GM12878 (cell line): ENCODE measurements around the gene SHISA9. TPM values are rescaled to one million over a fixed set of nuclear protein-coding genes. Genes with fewer than 3 reads are reported as not detected.

Source experiments
- ASH2L ChIP-seq: fragments of 300-600, 200-600 bp; sonication (generic); IDR thresholded peaks from 2 replicates; pipeline ENCODE4 v1.6.1; 2017; ENCODE audit warnings: low read depth, mild to moderate bottlenecking, borderline replicate concordance
- ATF3 ChIP-seq: IDR thresholded peaks from 2 replicates; pipeline ENCODE4 v1.6.1; 2011; ENCODE audit warnings: low read depth, mild to moderate bottlenecking, low read length, moderate library complexity, borderline replicate concordance; ENCODE audit errors: extremely low read depth
- CBX3 ChIP-seq: fragments of 200-600 bp; sonication (generic); IDR thresholded peaks from 2 replicates; pipeline ENCODE4 v1.6.1; 2016; ENCODE audit warnings: low read depth, borderline replicate concordance
- CEBPZ ChIP-seq: fragments of 150-350 bp; IDR thresholded peaks from 2 replicates; pipeline ENCODE4 v1.6.1; 2016; ENCODE audit warnings: low read depth, low read length
- EED ChIP-seq: sonication (generic); IDR thresholded peaks from 2 replicates; pipeline ENCODE4 v1.6.1; 2016; ENCODE audit warnings: antibody characterized with exemption, low read depth
- EP300 ChIP-seq, 2 experiments: fragments of 150-350 bp in 1 of 2; IDR thresholded peaks; 2 replicates each; pipeline ENCODE4 v1.6.1; 2011 to 2012; ENCODE audit warnings: low read depth in 2 of 2, low read length in 2 of 2, borderline replicate concordance in 1 of 2, improper control_type of control experiment in 1 of 2, inconsistent platforms in 1 of 2; ENCODE audit not compliant: control insufficient read depth in 1 of 2
- ETV6 ChIP-seq, 2 experiments: fragments of 450-650 bp in 1 of 2; IDR thresholded peaks in 1 of 2; conservative IDR thresholded peaks in 1 of 2; 2 replicates each; pipeline ENCODE4 v1.6.1; 2014; ENCODE audit warnings: antibody characterized with exemption in 1 of 2, borderline replicate concordance in 1 of 2, low read depth in 1 of 2, mild to moderate bottlenecking in 1 of 2, moderate library complexity in 1 of 2
- EZH2 ChIP-seq: IDR thresholded peaks from 2 replicates; pipeline ENCODE4 v1.6.1; 2012; ENCODE audit warnings: low read depth, mild to moderate bottlenecking, control low read depth, inconsistent platforms, low read length, borderline replicate concordance; ENCODE audit not compliant: control insufficient read depth
- FOXK2 ChIP-seq: fragments of 450-650 bp; IDR thresholded peaks from 2 replicates; pipeline ENCODE4 v1.6.1; 2017; ENCODE audit warnings: mild to moderate bottlenecking, moderate library complexity
- GATAD2B ChIP-seq: fragments of 450-650 bp; conservative IDR thresholded peaks from 2 replicates; pipeline ENCODE4 v1.6.1; 2017; ENCODE audit warnings: low read depth, mild to moderate bottlenecking, moderate library complexity
- HDGF ChIP-seq: fragments of 450-650 bp; IDR thresholded peaks from 2 replicates; pipeline ENCODE4 v1.6.1; 2016; ENCODE audit warnings: antibody characterized with exemption
- IRF4 ChIP-seq: IDR thresholded peaks from 2 replicates; pipeline ENCODE4 v1.6.1; 2011; ENCODE audit warnings: low read depth, low read length
- KDM1A ChIP-seq: fragments of 200-600 bp; sonication (generic); IDR thresholded peaks from 2 replicates; pipeline ENCODE4 v1.6.1; 2016; ENCODE audit warnings: borderline replicate concordance
- MAX ChIP-seq: IDR thresholded peaks from 2 replicates; pipeline ENCODE4 v1.6.1; 2012; ENCODE audit warnings: low read depth, low read length, improper control_type of control experiment
- MEF2A ChIP-seq: IDR thresholded peaks from 2 replicates; pipeline ENCODE4 v1.6.1; 2011; ENCODE audit warnings: low read depth, mild to moderate bottlenecking, low read length, moderate library complexity; ENCODE audit not compliant: insufficient read depth
- MTA2 ChIP-seq: fragments of 450-650 bp; IDR thresholded peaks from 2 replicates; pipeline ENCODE4 v1.6.1; 2016; ENCODE audit warnings: low read depth, mild to moderate bottlenecking, moderate library complexity
- RAD21 ChIP-seq: IDR thresholded peaks from 2 replicates; pipeline ENCODE4 v1.6.1; 2011; ENCODE audit warnings: mild to moderate bottlenecking, low read depth, low read length, moderate library complexity; ENCODE audit not compliant: insufficient read depth
- RAD51 ChIP-seq: fragments of 450-650 bp; IDR thresholded peaks from 2 replicates; pipeline ENCODE4 v1.6.1; 2016; ENCODE audit warnings: moderate library complexity, mild to moderate bottlenecking, inconsistent platforms
- SIX5 ChIP-seq: IDR thresholded peaks from 2 replicates; pipeline ENCODE4 v1.6.1; 2011; ENCODE audit warnings: mild to moderate bottlenecking, low read depth, low read length, moderate library complexity; ENCODE audit not compliant: severe bottlenecking
- SREBF1 ChIP-seq: IDR thresholded peaks from 2 replicates; pipeline ENCODE4 v1.6.1; 2012; ENCODE audit warnings: mild to moderate bottlenecking, low read length
- SREBF2 ChIP-seq: IDR thresholded peaks from 2 replicates; pipeline ENCODE4 v1.6.1; 2012; ENCODE audit warnings: mild to moderate bottlenecking, low read length
- USF2 ChIP-seq: IDR thresholded peaks from 2 replicates; pipeline ENCODE4 v1.6.1; 2011; ENCODE audit warnings: low read depth, low read length, improper control_type of control experiment, borderline replicate concordance
- ZBTB33 ChIP-seq: fragments of 450-650 bp; IDR thresholded peaks from 2 replicates; pipeline ENCODE4 v1.6.1; 2017; ENCODE audit warnings: mild to moderate bottlenecking
- ZNF207 ChIP-seq: fragments of 450-650 bp; IDR thresholded peaks from 2 replicates; pipeline ENCODE4 v1.6.1; 2014; ENCODE audit warnings: antibody characterized with exemption, mild to moderate bottlenecking, borderline replicate concordance
- polyA plus RNA-seq, 11 experiments: library from polyadenylated mRNA; depleted of rRNA in 4 of 11; unstranded in 6 of 11; stranded (reverse) in 5 of 11; fragments of >200 nt; fragmentation: Nextera tagmentation in 4 of 11; fragmentation: Illumina TruSeq in 1 of 11; extraction: Ambion mirVana in 4 of 11; extraction: Trizol in 1 of 11; gene quantifications; 1 replicate in 1 of 11; 2 replicates in 10 of 11; pipeline versions ENCODE4 v1.2.1 to v1.2.3, GENCODE V29; 2011 to 2016; ENCODE audit warnings: inconsistent platforms in 2 of 11, missing spikeins in 2 of 11, low read depth in 1 of 11
- total RNA-seq, 4 experiments: library from RNA; depleted of rRNA in 3 of 4; stranded (reverse); fragments of >200 nt in 3 of 4; fragmentation: Illumina TruSeq in 1 of 4; extraction: Trizol in 1 of 4; gene quantifications; 2 replicates each; pipeline versions ENCODE4 v1.2.1 to v1.2.3, GENCODE V29; 2013 to 2021

SHISA9 gene
- total and polyA plus RNA-seq, 10 of the 15 experiments (the other 5 are each of a cell fraction or from before 2014, with no cell fraction given): 0.03 to 25.5 (median 0.07) TPM

- no peak for TF ChIP-seq ATF3
- TF ChIP-seq SIX5: no peak
- TF ChIP-seq SREBF2: no peak
- TF ChIP-seq RAD21: no peak
- no peak for TF ChIP-seq ZBTB33
- TF ChIP-seq ETV6 (conservative IDR thresholded peaks at IDR 0.05 in 1 of 2, IDR thresholded peaks at IDR 0.05 in 1 of 2; ENCODE audit: borderline replicate concordance in 1 of 2, low read depth in 1 of 2): peak in 1 of 2 experiments; percentile 57; a peak in 2 of 4 replicates
- peak; percentile 78 for TF ChIP-seq EED
- TF ChIP-seq CEBPZ: no peak
- no peak for TF ChIP-seq KDM1A
- TF ChIP-seq MAX: no peak
- no peak for TF ChIP-seq EZH2
- no peak for TF ChIP-seq GATAD2B
- TF ChIP-seq CBX3: no peak
- no peak for TF ChIP-seq SREBF1
- peak; percentile 92 for TF ChIP-seq HDGF
- TF ChIP-seq MEF2A: no peak
- peak; percentile 38; the same call in 1 of the 2 replicates for TF ChIP-seq IRF4
- TF ChIP-seq FOXK2: no peak
- no peak for TF ChIP-seq USF2
- no peak for TF ChIP-seq ASH2L
- no peak for TF ChIP-seq ZNF207
- no peak for TF ChIP-seq EP300 (IDR thresholded peaks at IDR 0.05; ENCODE audit: borderline replicate concordance in 1 of 2, control insufficient read depth in 1 of 2, low read depth in 2 of 2, low read length in 2 of 2)
- TF ChIP-seq RAD51: no peak
- no peak for TF ChIP-seq MTA2
Observed at GRCh38 chr16:13254998-13255614, 353.7 kb downstream of the SHISA9 start (continued).
